GM23338 (cell line): ENCODE measurements around the gene ROR1. TPM values are rescaled to one million over a fixed set of nuclear protein-coding genes. Genes with fewer than 3 reads are reported as not detected.

Experiments
- ATAC-seq: fragments of 200-7000 bp; cut with Tn5 transposase; 3 replicates; pipeline ENCODE4 v1.9.1; 2020
- DNase-seq: peaks from one replicate; pipeline ENCODE4 v3.0.0-alpha.2; 2015; ENCODE audit warnings: low spot score
- H2AFZ ChIP-seq: fragments of 200-600 bp; sonication (generic); 2 replicates; pipeline ENCODE4 v1.8.0; 2016; ENCODE audit warnings: antibody characterized with exemption, mild to moderate bottlenecking, moderate library complexity
- H3F3A ChIP-seq: fragments of 200-600 bp; sonication (generic); replicated peaks from 2 replicates; pipeline ENCODE4 v1.8.0; 2017; ENCODE audit warnings: antibody characterized with exemption, mixed run types, low read depth
- H3K27ac ChIP-seq: fragments of 200-600 bp; sonication (generic); 2 replicates; pipeline ENCODE4 v1.6.1; 2016; ENCODE audit warnings: low read depth
- H3K27me3 ChIP-seq: fragments of 200-600 bp; sonication (generic); 2 replicates; pipeline ENCODE4 v1.8.0; 2016; ENCODE audit warnings: mild to moderate bottlenecking, mixed run types, moderate library complexity; ENCODE audit not compliant: insufficient read depth
- H3K36me3 ChIP-seq: fragments of 200-600 bp; sonication (generic); 2 replicates; pipeline ENCODE4 v1.8.0; 2016; ENCODE audit warnings: mild to moderate bottlenecking; ENCODE audit not compliant: insufficient read depth
- H3K4me1 ChIP-seq: fragments of 200-600 bp; sonication (generic); 2 replicates; pipeline ENCODE4 v1.8.0; 2016; ENCODE audit warnings: mild to moderate bottlenecking, moderate library complexity; ENCODE audit not compliant: insufficient read depth
- H3K4me2 ChIP-seq: fragments of 200-600 bp; sonication (generic); 2 replicates; pipeline ENCODE4 v1.7.1; 2017; ENCODE audit warnings: mixed run types
- H3K4me3 ChIP-seq: fragments of 200-600 bp; sonication (generic); 2 replicates; pipeline ENCODE4 v1.6.1; 2016; ENCODE audit warnings: mixed run types
- H3K79me2 ChIP-seq: fragments of 200-600 bp; sonication (generic); replicated peaks from 2 replicates; pipeline ENCODE4 v1.8.0; 2017; ENCODE audit warnings: mild to moderate bottlenecking; ENCODE audit not compliant: insufficient read depth
- H3K9me2 ChIP-seq: fragments of 200-600 bp; sonication (generic); 2 replicates; pipeline ENCODE4 v1.8.0; 2017; ENCODE audit not compliant: insufficient read depth
- H4K20me1 ChIP-seq: fragments of 200-600 bp; sonication (generic); replicated peaks from 2 replicates; pipeline ENCODE4 v1.8.0; 2017; ENCODE audit warnings: mild to moderate bottlenecking; ENCODE audit not compliant: insufficient read depth
- H3K27ac Mint-ChIP-seq: 2 replicates; pipeline ENCODE4 v1.8.0; 2020; ENCODE audit warnings: inconsistent platforms, mild to moderate bottlenecking, moderate library complexity, mixed read lengths
- H3K27me3 Mint-ChIP-seq: 3 replicates; pipeline ENCODE4 v1.8.0; 2022; ENCODE audit warnings: low read depth, mild to moderate bottlenecking, moderate library complexity, mixed read lengths, inconsistent platforms; ENCODE audit not compliant: insufficient read depth, poor library complexity
- H3K36me3 Mint-ChIP-seq: 3 replicates; pipeline ENCODE4 v1.8.0; 2021; ENCODE audit warnings: low read depth, mild to moderate bottlenecking, inconsistent platforms, moderate library complexity, mixed read lengths
- H3K4me1 Mint-ChIP-seq: 3 replicates; pipeline ENCODE4 v1.8.0; 2020; ENCODE audit warnings: mild to moderate bottlenecking, inconsistent platforms, mixed read lengths
- H3K4me3 Mint-ChIP-seq: 3 replicates; pipeline ENCODE4 v1.8.0; 2021; ENCODE audit warnings: moderate library complexity, mild to moderate bottlenecking, inconsistent platforms, mixed read lengths
- H3K9me3 Mint-ChIP-seq: 3 replicates; pipeline ENCODE4 v1.8.0; 2020; ENCODE audit warnings: moderate library complexity, mild to moderate bottlenecking, inconsistent platforms, mixed read lengths
- CREB1 ChIP-seq: fragments of 250-450 bp; sonication (Bioruptor Pico); IDR thresholded peaks from 2 replicates; pipeline ENCODE4 v1.5.0; 2020; ENCODE audit warnings: low read depth, mild to moderate bottlenecking, moderate library complexity
- CTCF ChIP-seq, 2 experiments: fragments of 200-600 bp in 1 of 2; sonication (generic) in 1 of 2; conservative IDR thresholded peaks; 2 replicates each; pipeline versions ENCODE4 v1.5.1 to v1.6.1; 2016 to 2017; ENCODE audit warnings: antibody characterized with exemption in 2 of 2, low read depth in 2 of 2, mild to moderate bottlenecking in 2 of 2, moderate library complexity in 1 of 2
- EZH2phosphoT487 ChIP-seq: fragments of 200-600 bp; sonication (generic); IDR thresholded peaks from one replicate; pipeline ENCODE4 v1.8.1; 2018; ENCODE audit warnings: antibody characterized with exemption; ENCODE audit not compliant: unreplicated experiment
- POLR2AphosphoS5 ChIP-seq: IDR thresholded peaks from 2 replicates; pipeline ENCODE4 v1.6.1; 2016; ENCODE audit warnings: antibody characterized with exemption, low read depth
- REST ChIP-seq: IDR thresholded peaks from one replicate; pipeline ENCODE4 v1.6.1; 2018; ENCODE audit warnings: antibody characterized with exemption; ENCODE audit not compliant: unreplicated experiment
- ZNF114 ChIP-seq: fragments of 250-450 bp; sonication (Bioruptor Pico); IDR thresholded peaks from 2 replicates; pipeline ENCODE4 v1.5.0; 2020; ENCODE audit warnings: mild to moderate bottlenecking, moderate library complexity
- ZNF462 ChIP-seq: fragments of 250-450 bp; sonication (Bioruptor Pico); IDR thresholded peaks from 2 replicates; pipeline ENCODE4 v1.5.0; 2020; ENCODE audit warnings: mild to moderate bottlenecking, moderate library complexity
- polyA plus RNA-seq: library from polyadenylated mRNA; unstranded; fragments of >200 nt; fragmentation: Nextera tagmentation; extraction: Ambion mirVana; gene quantifications from 2 replicates; pipeline ENCODE4 v1.2.1, GENCODE V29; 2016
- total RNA-seq: library from RNA; depleted of rRNA; stranded (reverse); fragments of >200 nt; shearing (Covaris generic); gene quantifications from 2 replicates; pipeline ENCODE4 v1.2.3, GENCODE V29; 2014

The ROR1 gene
- total and polyA plus RNA-seq, 2 experiments from 2014 or later = 59.7 to 96.0 TPM

GRCh38 chr1:64031236-64031635 lies 257.4 kb downstream of the ROR1 start:
- Mint-ChIP-seq H3K27me3 (peaks cover 2% of the 10 kb centered on the region), H3K36me3 (peaks cover 46% of the 10 kb centered on the region), H3K9me3 (peaks cover 5% of the 10 kb centered on the region; the same call in 2 of the 3 replicates), H3K4me1 (no peaks in the 10 kb centered on the region), H3K4me3 (no peak overlapping the region), H3K27ac (no peak overlapping the region)
- Histone ChIP-seq H3K27ac (no peak overlapping the region), H3K4me2 (no peak overlapping the region), H2AFZ (no peak overlapping the region), H3F3A (no peaks in the 10 kb centered on the region), H4K20me1 (no peaks in the 10 kb centered on the region), H3K4me3 (no peak overlapping the region), H3K9me2 (no peaks in the 10 kb centered on the region), H3K27me3 (no peaks in the 10 kb centered on the region), H3K4me1 (no peaks in the 10 kb centered on the region), H3K79me2 (peaks cover 3% of the 10 kb centered on the region; the same call in 1 of the 2 replicates), H3K36me3 (no peaks in the 10 kb centered on the region)
- no peak for TF ChIP-seq ZNF114
- TF ChIP-seq CREB1 (CRISPR knock-in tag) = no peak
- TF ChIP-seq CTCF (conservative IDR thresholded peaks at IDR 0.05; ENCODE audit: low read depth in 2 of 2) = no peak
- DNase-seq (no peak), ATAC-seq (no peak)

- peaks cover 35% of the 10 kb centered on the region for H3K36me3 Mint-ChIP-seq
- H3K4me3 Mint-ChIP-seq = no peak overlapping the region
- Histone ChIP-seq H3K27ac (no peak overlapping the region), H3K4me2 (no peak overlapping the region), H2AFZ (no peak overlapping the region), H3K4me1 (peaks cover 9% of the 10 kb centered on the region), H3K9me2 (no peaks in the 10 kb centered on the region; the same call in 1 of the 2 replicates), H3K27me3 (no peaks in the 10 kb centered on the region), H3F3A (no peaks in the 10 kb centered on the region), H4K20me1 (no peaks in the 10 kb centered on the region), H3K4me3 (no peak overlapping the region), H3K36me3 (no peaks in the 10 kb centered on the region), H3K79me2 (peaks cover 16% of the 10 kb centered on the region)
- no peaks in the 10 kb centered on the region for H3K27me3 Mint-ChIP-seq
- no peaks in the 10 kb centered on the region; the same call in 2 of the 3 replicates for H3K9me3 Mint-ChIP-seq
- ATAC-seq (no peak), DNase-seq (no peak)
- no peak overlapping the region for H3K27ac Mint-ChIP-seq
- peaks cover 15% of the 10 kb centered on the region for H3K4me1 Mint-ChIP-seq
- TF ChIP-seq ZNF462 (CRISPR knock-in tag) (no peak), REST (no peak), EZH2phosphoT487 (no peak), POLR2AphosphoS5 (no peak), CTCF (conservative IDR thresholded peaks at IDR 0.05; ENCODE audit: low read depth in 2 of 2) (no peak)
These were observed 259.9 kb downstream of the ROR1 start for GRCh38 chr1:64033667-64034220.
